ENCODE results near the gene METTL1. TPM values are rescaled to one million over a fixed set of nuclear protein-coding genes. Genes with fewer than 3 reads are reported as not detected.

The METTL1 gene
- total RNA-seq, 4 donors from 2014 or later: 4.2 to 9.8 (median 5.7) TPM

- H3K9me3 ChIP-seq: no peaks in the 10 kb centered on the region
- H3K4me1 ChIP-seq: peaks cover 18 to 54% (median 37%) of the 10 kb centered on the region in 4 donors
- DNase-seq (ENCODE audit: extremely low spot score): no peak
- 94% methylated on average over 5 of the region's 5 CpGs for WGBS
- no peak for TF ChIP-seq POLR2AphosphoS5 (IDR thresholded peaks at IDR 0.05)
- no peak for TF ChIP-seq POLR2A (IDR thresholded peaks at IDR 0.05; ENCODE audit: low read depth)
- intact Hi-C loops (cut with DNase I): no loop called here
- H3K36me3 ChIP-seq: peaks cover 38 to 49% (median 44%) of the 10 kb centered on the region in 4 donors
- H3K27ac ChIP-seq (replicated peaks in 1 of 4): no peak overlapping the region
- H3K4me3 ChIP-seq: no peak overlapping the region
- H3K27me3 ChIP-seq: no peaks in the 10 kb centered on the region
Observed at GRCh38 chr12:57749061-57749460, 22.8 kb downstream of the METTL1 start.

- H3K27ac ChIP-seq (replicated peaks in 1 of 4): peak overlapping the region in 2 of 4 donors; percentile 91 to 98
- 85% methylated on average over 3 of the region's 3 CpGs for WGBS
- DNase-seq (ENCODE audit: extremely low spot score): no peak
- TF ChIP-seq EP300 (IDR thresholded peaks at IDR 0.05) (no peak), CTCF (IDR thresholded peaks at IDR 0.05) (no peak), POLR2A (IDR thresholded peaks at IDR 0.05; ENCODE audit: low read depth) (no peak), POLR2AphosphoS5 (IDR thresholded peaks at IDR 0.05) (no peak)
- H3K4me3 ChIP-seq: peak overlapping the region; percentile 73 to 96 (median 86)
- peaks cover 9 to 33% (median 23%) of the 10 kb centered on the region in 4 donors for H3K4me1 ChIP-seq
- intact Hi-C loops (cut with DNase I): no loop called here
- H3K9me3 ChIP-seq: no peaks in the 10 kb centered on the region
- peaks cover 38 to 48% (median 44%) of the 10 kb centered on the region in 4 donors for H3K36me3 ChIP-seq
- peaks cover 0 to 14% (median 0%) of the 10 kb centered on the region in 4 donors for H3K27me3 ChIP-seq
Observed at GRCh38 chr12:57746025-57746424, 25.9 kb downstream of the METTL1 start.

- Histone ChIP-seq H3K36me3 (peaks cover 36 to 43% (median 42%) of the 10 kb centered on the region in 4 donors), H3K4me3 (peak overlapping the region; percentile 73 to 96 (median 86)), H3K9me3 (no peaks in the 10 kb centered on the region), H3K27ac (replicated peaks in 1 of 4) (peak overlapping the region; percentile 91 to 99 (median 96)), H3K4me1 (peaks cover 5 to 28% (median 18%) of the 10 kb centered on the region in 4 donors), H3K27me3 (peaks cover 0 to 20% (median 0%) of the 10 kb centered on the region in 4 donors)
- intact Hi-C loops (cut with DNase I): no loop called here
- TF ChIP-seq EP300 (IDR thresholded peaks at IDR 0.05): no peak
- TF ChIP-seq CTCF (IDR thresholded peaks at IDR 0.05): no peak
- no peak for TF ChIP-seq POLR2AphosphoS5 (IDR thresholded peaks at IDR 0.05)
- no peak for TF ChIP-seq POLR2A (IDR thresholded peaks at IDR 0.05; ENCODE audit: low read depth)
- WGBS: 35% methylated on average over 8 of the region's 8 CpGs
- no peak for DNase-seq (ENCODE audit: extremely low spot score)
Observed at GRCh38 chr12:57745485-57745881, 26.4 kb downstream of the METTL1 start.

GRCh38 chr12:57744777-57745484 lies 27.0 kb downstream of the METTL1 start, which contains the start of gene TSPAN31:
TSPAN31 (plus strand) TSS chr12:57745039; CDS start chr12:57745155, 116 bp downstream.
- peak within 1 kb of the TSS; percentile 91 to 99 (median 96) for H3K27ac ChIP-seq (replicated peaks in 1 of 4)
- H3K4me1 ChIP-seq: peaks cover 5 to 24% (median 17%) of the 10 kb centered on the region in 4 donors
- DNase-seq (ENCODE audit: extremely low spot score): peak; percentile 99
- H3K27me3 ChIP-seq: peaks cover 0 to 25% (median 2%) of the 10 kb centered on the region in 4 donors
- no peaks in the 10 kb centered on the region for H3K9me3 ChIP-seq
- intact Hi-C loops (cut with DNase I): no loop called here
- peak within 1 kb of the TSS; percentile 73 to 96 (median 86) for H3K4me3 ChIP-seq
- under 1% methylated on average over 27 of the region's 29 CpGs for WGBS
- H3K36me3 ChIP-seq: peaks cover 31 to 37% (median 37%) of the 10 kb centered on the region in 4 donors
- TF ChIP-seq POLR2A (IDR thresholded peaks at IDR 0.05; ENCODE audit: low read depth) (no peak), POLR2AphosphoS5 (IDR thresholded peaks at IDR 0.05) (peak; percentile 91 to 92)

GRCh38 chr12:57744194-57744776 lies 27.6 kb downstream of the METTL1 start:
- H3K36me3 ChIP-seq: peaks cover 24 to 31% (median 31%) of the 10 kb centered on the region in 4 donors
- peaks cover 5 to 25% (median 17%) of the 10 kb centered on the region in 4 donors for H3K4me1 ChIP-seq
- no peaks in the 10 kb centered on the region for H3K9me3 ChIP-seq
- peaks cover 0 to 32% (median 6%) of the 10 kb centered on the region in 4 donors for H3K27me3 ChIP-seq
- WGBS: 7% methylated on average over 20 of the region's 21 CpGs
- intact Hi-C loops (cut with DNase I): no loop called here
- peak overlapping the region; percentile 91 to 99 (median 96) for H3K27ac ChIP-seq (replicated peaks in 1 of 4)
- H3K4me3 ChIP-seq: peak overlapping the region; percentile 73 to 96 (median 86)
- peak; percentile 95 for DNase-seq (ENCODE audit: extremely low spot score)
- TF ChIP-seq POLR2A (IDR thresholded peaks at IDR 0.05; ENCODE audit: low read depth): no peak
- TF ChIP-seq EP300 (IDR thresholded peaks at IDR 0.05): peak; percentile 6
- no peak for TF ChIP-seq POLR2AphosphoS5 (IDR thresholded peaks at IDR 0.05)

- no peak for TF ChIP-seq POLR2AphosphoS5 (IDR thresholded peaks at IDR 0.05)
- TF ChIP-seq CTCF (IDR thresholded peaks at IDR 0.05): no peak
- no peak for TF ChIP-seq POLR2A (IDR thresholded peaks at IDR 0.05; ENCODE audit: low read depth)
- TF ChIP-seq EP300 (IDR thresholded peaks at IDR 0.05): no peak
- WGBS: 82% methylated on average over 2 of the region's 2 CpGs
Observed at GRCh38 chr12:57743769-57744168, 28.1 kb downstream of the METTL1 start.

More at GRCh38 chr12:57743769-57744168, 28.1 kb downstream of the METTL1 start:
- peaks cover 0 to 37% (median 11%) of the 10 kb centered on the region in 4 donors for H3K27me3 ChIP-seq
- no peaks in the 10 kb centered on the region for H3K9me3 ChIP-seq
- peak overlapping the region in 3 of 4 donors; percentile 91 to 99 (median 98) for H3K27ac ChIP-seq (replicated peaks in 1 of 4)
- peaks cover 20 to 26% (median 26%) of the 10 kb centered on the region in 4 donors for H3K36me3 ChIP-seq
- H3K4me1 ChIP-seq: peaks cover 8 to 30% (median 21%) of the 10 kb centered on the region in 4 donors
- H3K4me3 ChIP-seq: no peak overlapping the region
- intact Hi-C loops (cut with DNase I): no loop called here
- DNase-seq (ENCODE audit: extremely low spot score): no peak

Measured in esophagus muscularis mucosa (tissue), 4 donors.